HG03565 (cell line): ENCODE measurements around the gene ANKRD33B.
"Not testable (repeated sequence)": the region's sequence is repeated elsewhere in the genome, so short reads cannot be mapped to it uniquely, and the experiment has no call there.

Experiments
- ATAC-seq: cut with Tn5 transposase; IDR thresholded peaks from one replicate; pipeline ENCODE4 v1.9.1; 2021; ENCODE audit warnings: mild to moderate bottlenecking, moderate library complexity; ENCODE audit not compliant: unreplicated experiment

ANKRD33B gene

DNA sequence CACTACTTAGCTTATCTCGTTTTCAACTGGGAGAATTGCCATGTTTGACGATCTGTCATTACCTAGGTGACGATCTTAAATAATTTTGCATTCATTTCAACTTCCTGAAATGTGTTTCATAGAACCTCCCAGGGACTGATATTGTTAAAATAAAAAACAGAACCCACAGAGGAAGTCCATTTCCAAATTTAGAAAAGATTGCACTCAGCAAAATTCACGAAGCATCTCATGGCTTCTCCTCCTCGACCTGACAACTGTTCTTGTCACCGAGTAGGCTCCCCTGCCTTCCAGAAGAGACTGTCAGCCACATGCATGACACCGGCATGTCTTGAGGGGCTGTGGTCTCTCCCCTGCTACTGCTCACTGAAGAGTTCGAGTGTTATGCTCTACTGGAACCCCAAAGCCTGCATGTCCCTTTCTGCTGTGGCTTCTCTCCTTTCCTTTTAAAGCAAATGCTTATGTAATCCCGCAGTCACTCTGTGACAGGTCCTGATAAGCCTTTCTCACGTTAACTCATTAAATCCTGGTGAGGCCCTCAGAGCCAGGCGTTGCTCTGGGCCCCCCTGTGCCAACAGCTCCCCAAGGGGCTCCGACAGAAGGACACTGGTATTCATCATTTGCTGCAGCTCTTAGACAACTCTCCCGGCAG, 26.8 kb upstream of the ANKRD33B start:
- no peak for ATAC-seq

DNA sequence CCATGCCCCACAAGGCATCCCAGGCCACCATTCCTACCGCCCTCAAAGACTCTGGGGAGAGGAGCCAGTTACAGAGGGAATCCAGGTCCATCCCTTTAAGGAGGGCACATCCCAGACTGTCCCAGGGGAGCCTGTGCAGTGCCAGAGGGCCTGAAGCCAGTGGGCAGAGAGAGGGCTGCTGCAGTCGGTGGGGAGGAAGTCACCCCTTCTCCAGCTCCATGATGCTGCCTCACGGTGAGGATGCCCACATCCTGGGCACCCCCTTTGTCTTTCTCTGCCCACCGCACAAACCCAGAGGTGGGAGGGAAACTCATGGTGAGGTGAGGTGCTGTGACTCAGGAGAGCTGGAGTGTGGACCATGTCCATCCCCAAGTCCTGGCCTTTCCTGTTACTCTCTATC, 26.2 kb upstream of the ANKRD33B start:
- ATAC-seq: no peak

DNA sequence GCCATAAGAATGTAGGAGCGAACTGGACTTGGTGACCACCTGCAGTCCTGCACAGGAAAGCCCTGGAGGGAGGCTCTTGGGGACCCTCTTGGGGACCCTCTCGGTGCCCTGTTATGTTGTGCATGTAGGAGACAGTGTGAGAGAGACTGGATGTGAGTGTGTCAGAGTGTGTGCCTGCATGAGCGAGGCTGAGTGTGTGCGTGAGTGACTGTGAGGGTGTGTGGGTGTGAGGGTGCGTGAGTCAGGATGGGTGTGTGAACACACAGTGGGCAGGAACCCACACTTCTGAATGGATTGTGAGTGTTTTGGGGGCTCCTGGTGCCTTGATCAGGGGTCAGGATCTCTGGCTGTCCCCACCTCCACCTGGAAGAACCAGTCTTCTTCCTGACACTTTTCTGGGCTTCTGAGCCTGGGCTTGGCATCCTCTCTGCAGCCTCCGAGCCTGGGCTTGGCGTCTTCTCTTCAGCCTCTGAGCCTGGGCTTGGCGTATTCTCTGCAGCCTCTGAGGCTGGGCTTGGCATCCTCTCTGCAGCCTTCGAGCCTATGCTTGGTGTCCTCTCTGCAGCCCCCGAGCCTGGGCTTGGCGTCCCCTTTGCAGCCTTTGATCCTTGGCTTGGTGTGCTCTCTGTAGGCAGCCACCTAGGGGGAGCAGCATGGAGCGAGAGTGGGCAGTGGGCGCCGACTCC, 25.6 kb upstream of the ANKRD33B start:
- no peak for ATAC-seq

DNA sequence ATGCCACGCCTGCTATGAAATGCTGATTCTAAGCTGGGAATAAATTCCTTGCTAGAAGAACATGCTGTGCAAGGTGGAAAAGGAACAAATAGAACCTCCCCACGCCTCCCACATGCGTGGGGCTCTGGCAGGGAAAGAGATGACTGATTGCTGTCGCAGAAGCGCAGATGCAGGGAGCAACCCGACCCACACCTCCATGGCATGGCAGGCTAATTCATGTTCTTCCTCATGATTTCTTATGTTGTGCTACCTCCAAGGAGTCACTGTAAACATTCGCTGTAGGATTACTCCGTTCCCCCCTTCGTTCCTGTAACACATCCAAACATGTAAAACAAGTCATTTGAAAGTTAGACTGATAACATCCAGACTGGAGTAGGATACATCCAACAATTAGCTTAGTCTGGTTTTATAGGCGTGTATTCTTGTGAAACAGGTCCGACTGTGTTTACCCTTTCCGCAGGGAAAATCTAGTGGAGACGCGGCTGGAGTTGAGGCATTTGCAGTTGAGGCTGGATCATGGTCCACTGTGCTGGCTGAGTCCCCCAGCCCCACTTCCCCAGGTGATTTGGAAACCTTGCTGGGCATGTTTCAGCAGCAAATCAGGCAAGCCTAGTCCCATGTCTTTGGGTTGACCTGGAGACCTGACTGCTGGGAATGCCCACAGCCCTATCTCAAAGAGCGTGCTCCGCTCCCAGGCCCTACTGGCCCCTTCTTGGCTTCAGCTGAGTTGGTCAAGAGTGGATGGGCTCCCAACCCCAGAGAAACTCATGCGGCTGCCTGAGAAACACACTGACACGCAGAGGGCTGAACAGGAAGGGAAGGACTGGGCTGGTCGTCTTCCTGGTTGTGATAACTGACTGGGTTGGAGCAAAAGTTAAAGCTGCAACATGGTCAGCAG, 24.8 kb upstream of the ANKRD33B start:
- no peak for ATAC-seq

DNA sequence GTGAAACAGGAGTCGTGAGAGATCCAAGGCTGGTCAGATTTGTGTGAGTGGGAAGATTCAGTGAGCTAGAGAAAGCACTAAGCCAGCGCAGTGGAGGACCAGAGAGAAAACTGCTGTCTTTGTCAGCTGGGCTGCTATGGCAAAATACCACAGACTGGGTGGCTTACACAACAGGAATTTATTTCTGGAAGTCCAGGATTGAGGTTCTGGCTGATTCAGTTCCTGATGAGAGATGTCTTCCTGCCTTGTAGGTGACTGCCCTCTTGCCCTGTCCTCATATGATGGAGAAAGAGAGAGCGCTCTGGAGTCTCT, 24.2 kb upstream of the ANKRD33B start:
- ATAC-seq: no peak

DNA sequence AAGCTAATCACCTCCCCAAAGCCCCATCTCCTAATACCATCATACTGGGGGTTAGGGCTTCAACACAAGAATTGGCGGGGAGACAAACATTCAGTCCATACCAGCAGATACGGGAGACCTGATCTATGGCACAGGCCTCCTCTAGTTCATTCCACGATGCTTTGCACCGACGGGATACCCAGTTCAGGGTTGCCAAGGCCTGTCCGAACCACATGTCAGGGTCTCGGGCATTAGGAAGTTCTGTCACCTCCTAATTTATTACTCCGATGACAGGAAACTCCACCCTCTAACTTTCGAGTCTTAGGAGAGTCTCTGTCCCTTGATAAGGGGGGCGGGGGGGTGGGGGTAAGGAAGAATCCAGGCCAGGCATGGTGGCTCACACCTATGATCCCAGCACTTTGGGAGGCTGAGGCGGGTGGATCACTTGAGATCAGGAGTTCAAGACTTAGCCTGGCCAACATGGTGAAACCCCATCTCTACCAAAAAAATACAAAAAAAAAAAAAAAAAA, 23.8 kb upstream of the ANKRD33B start:
- no peak for ATAC-seq

DNA sequence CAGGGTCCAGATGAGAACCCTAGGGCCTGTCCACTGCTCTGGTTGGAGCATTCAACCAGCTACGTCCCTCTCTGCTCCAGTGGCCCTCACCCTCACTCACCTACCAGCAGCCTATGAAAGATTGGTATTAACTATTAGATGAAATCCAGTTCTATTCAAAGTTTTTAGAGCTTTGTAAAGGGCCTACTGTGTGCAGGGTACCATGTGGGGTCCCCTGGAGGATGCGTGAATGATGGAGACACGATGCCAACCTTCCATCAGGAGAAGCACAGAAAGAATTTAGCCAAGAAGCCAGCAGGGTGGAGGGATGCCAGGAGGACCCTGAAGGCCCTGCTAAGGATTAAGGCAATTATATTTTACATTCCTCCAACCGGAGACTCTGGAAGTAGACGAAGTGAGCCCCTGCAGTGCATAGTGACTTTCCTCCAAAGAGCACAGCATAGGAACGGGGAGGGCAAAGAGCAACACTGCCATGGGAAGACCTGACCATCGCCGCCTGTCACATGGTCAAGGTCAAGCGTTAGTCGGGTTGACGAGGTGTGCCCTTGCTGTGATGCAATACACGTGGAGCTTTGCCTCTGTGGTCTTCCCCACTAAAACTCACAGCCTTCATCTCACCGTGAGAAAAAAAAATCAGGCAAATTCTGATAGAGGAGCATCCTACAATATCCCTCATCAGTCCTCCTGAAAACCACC, 22.8 kb upstream of the ANKRD33B start:
- no peak for ATAC-seq

DNA sequence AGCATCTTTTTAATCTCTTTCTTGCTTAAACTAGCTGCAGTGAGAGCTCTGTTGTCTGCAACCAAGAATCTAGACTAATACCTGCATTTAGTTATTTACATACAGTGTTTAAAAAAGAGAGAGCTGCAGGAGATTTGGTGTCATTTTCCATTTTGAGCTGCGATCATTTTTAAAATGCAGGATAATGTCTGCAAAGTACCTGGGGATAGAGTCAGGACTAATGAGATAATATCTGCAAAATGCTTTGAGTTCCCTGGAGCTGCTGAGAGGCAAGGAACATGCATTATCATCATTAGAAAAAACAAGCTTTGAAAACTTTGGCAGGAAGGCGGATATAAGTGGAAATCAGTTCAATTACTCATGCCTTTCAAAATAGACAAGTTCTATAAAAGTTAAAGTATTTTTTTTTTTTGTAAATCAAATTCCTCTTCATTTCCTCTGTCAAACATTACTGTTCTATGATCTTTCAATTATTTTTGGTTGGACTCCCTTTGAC, 21.8 kb upstream of the ANKRD33B start:
- no peak for ATAC-seq

DNA sequence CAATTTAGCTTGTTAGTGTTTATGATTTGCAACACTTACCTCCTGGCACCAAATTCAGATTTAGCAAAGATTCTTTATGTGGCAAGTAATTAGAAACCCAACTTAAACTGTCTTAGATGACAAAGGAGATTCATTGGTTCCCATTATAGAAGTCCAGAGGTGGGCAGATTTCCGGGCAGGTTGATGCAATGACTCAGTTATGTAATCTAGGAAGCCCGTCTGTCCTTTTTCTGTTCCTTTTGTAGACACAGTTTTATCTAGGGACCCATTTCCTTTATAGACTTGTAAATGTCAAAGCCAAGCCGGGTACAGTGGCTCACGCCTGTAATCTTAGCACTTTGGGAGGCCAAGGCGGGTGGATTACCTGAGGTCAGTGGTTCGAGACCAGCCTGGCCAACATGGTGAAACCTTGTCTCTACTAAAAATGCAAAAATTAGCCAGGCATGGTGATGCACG, 20.3 kb upstream of the ANKRD33B start:
- no peak for ATAC-seq

DNA sequence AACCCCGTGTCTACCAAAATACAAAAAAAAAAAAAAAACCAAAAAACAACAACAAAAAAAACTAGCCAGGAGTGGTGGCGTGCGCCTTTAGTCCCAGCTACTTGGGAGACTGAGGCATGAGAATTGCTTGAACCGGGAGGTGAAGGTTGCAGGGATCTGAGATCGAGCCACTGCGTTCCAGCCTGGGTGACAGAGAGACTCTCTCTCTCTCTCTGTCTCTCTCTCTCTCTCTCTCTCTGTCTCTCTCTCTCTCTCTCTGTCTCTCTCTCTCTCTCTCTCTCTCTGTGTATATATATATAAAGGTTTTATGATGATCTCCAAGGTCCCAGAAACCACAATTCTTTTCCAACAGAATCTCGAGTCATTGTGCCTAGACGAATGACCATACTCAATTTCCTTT, 18.8 kb upstream of the ANKRD33B start:
- no peak for ATAC-seq

DNA sequence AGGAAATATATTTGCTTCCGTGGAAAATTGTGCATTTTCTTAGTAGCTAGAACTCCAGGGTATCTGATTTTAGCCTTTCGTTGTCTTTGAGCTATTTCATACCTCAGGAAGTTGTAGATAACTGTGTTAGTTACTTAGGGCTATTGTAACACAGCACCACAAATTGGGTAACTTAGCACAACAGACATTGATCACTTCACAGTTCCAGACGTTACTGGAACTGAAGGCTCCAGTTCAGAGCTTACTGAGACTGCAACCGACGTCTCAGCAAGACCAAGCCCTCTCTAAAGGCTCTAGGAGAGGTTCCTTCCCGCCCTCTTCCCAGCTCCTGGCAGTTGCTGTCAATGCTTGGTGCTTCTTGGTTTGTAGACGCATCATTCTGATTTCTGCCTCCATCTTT, 17.7 kb upstream of the ANKRD33B start:
- ATAC-seq: no peak

DNA sequence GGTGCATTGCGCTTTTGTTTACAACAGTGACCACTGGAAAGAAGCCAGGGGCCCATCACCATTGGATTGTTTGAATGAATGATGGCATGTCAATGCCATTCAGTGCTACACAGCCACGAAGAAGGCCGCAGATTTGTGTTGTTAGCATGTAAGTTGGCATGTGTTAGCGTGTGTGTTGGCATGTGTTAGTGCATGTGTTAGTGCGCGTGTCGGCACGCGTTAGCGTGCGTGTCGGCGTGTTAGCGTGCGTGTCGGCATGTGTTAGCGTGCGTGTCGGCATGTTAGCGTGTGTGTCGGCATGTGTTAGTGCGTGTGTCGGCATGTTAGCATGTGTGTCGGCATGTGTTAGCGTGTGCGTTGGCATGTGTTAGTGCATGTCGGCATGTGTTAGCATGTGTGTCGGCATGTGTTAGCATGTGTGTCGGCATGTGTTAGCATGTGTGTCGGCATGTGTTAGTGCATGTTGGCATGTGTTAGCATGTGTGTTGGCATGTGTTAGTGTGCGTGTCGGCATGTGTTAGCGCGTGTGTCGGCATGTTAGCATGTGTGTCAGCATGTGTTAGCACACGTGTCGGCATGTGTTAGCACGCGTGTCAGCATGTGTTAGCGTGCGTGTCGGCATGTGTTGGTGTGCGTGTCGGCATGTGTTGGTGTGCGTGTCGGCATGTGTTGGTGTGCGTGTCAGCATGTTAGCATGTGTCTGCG, 15.3 kb upstream of the ANKRD33B start:
- ATAC-seq: no peak

DNA sequence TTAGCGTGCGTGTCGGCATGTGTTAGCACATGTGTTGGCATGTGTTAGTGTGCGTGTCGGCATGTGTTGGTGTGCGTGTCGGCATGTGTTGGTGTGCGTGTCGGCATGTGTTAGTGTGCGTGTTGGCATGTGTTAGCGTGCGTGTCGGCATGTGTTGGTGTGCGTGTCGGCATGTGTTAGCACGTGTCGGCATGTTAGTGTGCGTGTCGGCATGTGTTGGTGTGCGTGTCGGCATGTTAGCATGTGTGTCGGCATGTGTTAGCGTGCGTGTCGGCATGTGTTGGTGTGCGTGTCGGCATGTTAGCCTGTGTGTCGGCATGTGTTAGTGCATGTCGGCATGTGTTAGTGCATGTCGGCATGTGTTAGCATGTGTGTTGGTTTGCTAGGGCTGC, 14.8 kb upstream of the ANKRD33B start:
- not testable (repeated sequence) for ATAC-seq

DNA sequence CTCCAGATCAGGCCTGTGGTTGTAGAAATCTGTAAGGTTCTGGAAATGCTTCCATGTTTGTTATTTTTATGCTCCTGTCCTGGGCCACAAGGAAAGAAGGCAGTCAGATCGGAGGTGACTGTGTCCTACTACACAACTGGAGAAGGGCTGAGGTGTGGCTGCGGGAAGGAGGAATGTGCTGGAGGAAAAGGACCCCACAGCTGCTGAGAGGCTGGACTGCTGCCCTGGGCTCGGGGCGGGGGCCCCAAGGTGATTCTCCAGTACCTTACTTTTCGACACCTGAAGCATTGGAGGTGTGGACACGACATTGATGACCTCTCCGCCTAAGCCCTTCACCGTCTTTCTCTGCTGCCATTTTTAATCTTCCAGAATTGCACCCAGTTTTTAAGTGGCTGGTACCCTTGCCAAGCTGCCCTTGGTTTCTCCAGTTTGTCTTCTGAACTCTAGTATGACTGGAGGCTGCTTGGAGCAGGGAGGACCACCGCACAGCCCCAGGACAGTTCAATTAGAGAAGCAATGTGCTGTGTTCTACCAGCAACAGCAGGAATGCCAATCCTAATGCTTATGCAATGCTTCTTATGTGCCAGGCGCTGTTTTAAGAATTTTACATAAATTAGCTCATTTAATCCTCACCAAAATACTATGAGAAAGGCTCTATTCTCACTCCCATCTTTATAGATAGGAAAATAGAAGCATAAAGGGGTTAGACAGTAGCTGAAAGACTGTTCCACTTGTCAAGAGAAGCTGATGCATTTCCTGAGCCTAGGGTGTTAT, 13.5 kb upstream of the ANKRD33B start:
- ATAC-seq: no peak

DNA sequence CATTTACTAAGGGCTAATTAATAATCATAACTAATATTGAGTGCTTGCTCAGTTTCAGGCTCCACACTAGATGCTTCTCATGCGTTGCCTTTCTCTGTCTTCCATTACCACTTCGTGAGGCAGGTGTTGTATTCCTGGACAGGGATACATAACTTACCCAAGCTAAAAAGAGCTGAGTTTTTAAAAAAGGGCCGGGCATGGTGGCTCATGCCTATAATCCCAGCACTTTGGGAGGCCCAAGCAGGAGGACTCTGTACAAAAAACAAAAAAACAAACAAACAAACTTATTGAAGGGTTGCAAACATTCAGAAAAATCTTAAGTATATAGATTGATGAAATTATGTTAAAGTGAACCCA, 12.1 kb upstream of the ANKRD33B start:
- ATAC-seq: no peak

DNA sequence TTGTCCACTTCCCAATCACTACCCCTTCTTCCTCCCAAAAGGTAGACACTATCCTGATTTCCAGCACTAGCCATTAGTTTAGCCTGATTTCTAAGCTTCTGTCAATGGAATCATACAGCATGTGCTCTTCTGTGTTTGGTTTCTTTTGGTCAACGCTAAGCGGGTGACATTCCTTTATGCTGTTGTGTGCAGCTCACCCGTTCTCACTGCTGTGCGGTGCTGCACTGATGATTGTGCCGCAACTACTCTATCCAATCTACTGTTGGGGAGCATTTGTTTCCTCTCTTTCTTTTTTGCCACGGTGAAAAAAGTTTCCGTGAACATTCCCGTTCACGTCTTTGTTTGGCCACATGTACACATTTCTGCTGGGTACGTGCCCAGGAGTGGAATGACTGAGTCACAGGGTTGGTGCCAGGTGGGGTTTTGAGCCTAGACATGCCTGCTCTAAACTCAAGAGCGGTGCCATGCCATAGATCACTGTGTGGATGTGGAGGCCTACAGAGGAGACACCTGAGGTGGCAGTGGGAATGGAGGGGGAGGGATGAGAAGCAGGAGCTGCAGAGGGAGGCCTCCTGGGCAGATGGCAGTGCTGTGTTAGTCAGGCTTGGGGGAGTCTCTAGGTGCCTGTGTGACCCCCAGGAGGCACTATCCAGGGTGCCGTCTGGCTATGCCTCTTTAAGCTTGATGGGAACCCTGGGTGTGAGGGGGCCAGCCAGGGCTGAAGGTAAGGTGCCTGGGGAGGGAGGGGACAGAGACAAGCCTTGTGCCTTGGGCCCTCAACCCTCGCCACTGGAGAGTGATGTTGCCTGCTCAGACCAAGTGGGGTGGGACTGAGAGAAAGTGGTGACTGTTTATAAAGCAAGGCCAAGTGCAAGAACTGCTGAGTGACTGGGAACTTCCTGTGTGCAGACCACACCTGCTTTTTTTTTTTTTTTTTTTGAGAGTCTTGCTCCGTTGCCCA, 11.4 kb upstream of the ANKRD33B start:
- peak; percentile 48 for ATAC-seq

DNA sequence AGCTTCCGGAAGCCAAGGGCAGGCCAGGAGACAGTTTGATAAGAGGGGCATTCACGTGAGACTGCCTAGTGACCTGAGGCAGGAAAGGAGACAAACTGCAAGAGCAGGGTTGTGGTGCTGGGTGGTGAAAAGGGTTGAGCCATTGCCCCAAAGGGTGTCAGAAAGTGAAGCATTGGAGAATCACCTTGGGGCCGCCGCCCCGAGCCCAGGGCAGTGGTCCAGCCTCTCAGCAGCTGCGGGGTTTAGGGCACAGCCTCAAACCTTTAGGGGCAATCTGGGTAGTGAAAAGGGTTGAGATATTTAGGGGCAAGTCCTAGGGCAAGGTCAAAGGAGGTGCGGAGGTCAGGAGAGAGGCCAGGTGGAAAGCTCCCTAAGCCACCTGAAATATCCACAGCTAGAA, 10.4 kb upstream of the ANKRD33B start:
- ATAC-seq: no peak

DNA sequence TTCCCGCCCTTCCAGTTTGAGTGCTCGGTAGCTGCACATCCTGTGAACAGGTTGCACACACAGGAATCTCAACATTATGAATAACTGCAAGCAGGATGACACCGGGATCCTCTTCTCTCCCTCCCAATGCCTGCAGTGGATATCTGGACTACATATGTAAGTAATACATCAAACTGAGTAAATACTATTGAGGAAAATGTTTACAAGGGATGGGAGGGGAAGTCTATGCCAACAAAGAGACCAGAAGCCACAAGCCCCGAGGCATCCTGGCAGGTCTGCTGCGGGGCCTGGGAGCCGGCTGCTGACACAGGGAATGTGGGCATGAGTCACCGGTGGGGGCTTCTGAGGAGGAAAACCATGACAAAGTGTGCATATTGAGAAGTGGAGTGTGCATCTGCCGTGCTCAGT, 8.6 kb upstream of the ANKRD33B start:
- no peak for ATAC-seq
